ENCODE data around the gene PSMG3. TPM values are rescaled to one million over a fixed set of nuclear protein-coding genes. Genes with fewer than 3 reads are reported as not detected.

PSMG3 gene
- total RNA-seq, 1 experiment from 2014 or later, result 63.0 TPM

- H3K4me1 ChIP-seq (ENCODE audit: insufficient read depth, low read length), result no peaks in the 10 kb centered on the region
- H3K23ac ChIP-seq (ENCODE audit: insufficient read length, low read depth, low read length), result no peak overlapping the region
- no peak overlapping the region for H2BK5ac ChIP-seq (ENCODE audit: insufficient read length, low read length)
- H3K9ac ChIP-seq (ENCODE audit: extremely low read depth, insufficient read length, low read length), result no peak overlapping the region
- no peak overlapping the region for H2AFZ ChIP-seq (ENCODE audit: low read length)
- no peak overlapping the region for H2BK15ac ChIP-seq (ENCODE audit: low read depth, low read length)
- no peak overlapping the region for H2BK12ac ChIP-seq (ENCODE audit: insufficient read length, low read depth, low read length)
- no peaks in the 10 kb centered on the region for H3K23me2 ChIP-seq (ENCODE audit: insufficient read length, low read depth, low read length, poor library complexity, severe bottlenecking)
- H3K79me1 ChIP-seq (ENCODE audit: insufficient read depth, low read depth, low read length, poor library complexity, severe bottlenecking), result no peaks in the 10 kb centered on the region
- no peak overlapping the region for H2BK20ac ChIP-seq (ENCODE audit: low read depth, low read length, poor library complexity, severe bottlenecking)
- no peak overlapping the region for H3K4me2 ChIP-seq (ENCODE audit: insufficient read depth, insufficient read length, low read length)
- no peak overlapping the region for H3T11ph ChIP-seq (ENCODE audit: low read length)
- no peaks in the 10 kb centered on the region for H3K9me3 Mint-ChIP-seq
- H3K27ac ChIP-seq (ENCODE audit: insufficient read length, low read depth, low read length), result no peak overlapping the region
- no peaks in the 10 kb centered on the region for H3K27me3 ChIP-seq (ENCODE audit: insufficient read depth, low read length)
- H2BK120ac ChIP-seq (ENCODE audit: low read depth, low read length, poor library complexity, severe bottlenecking), result no peak overlapping the region
- no peak for DNase-seq
- no peaks in the 10 kb centered on the region for H3K27me3 Mint-ChIP-seq (ENCODE audit: low read depth)
- no peak overlapping the region for H3K18ac ChIP-seq (ENCODE audit: insufficient read length, low read depth, low read length)
- no peak overlapping the region for H3K56ac ChIP-seq (ENCODE audit: insufficient read length, low read depth, low read length)
- H2AK5ac ChIP-seq (ENCODE audit: insufficient read length, low read length), result no peak overlapping the region
- H3K27ac Mint-ChIP-seq, result peak overlapping the region in 2 of 3 experiments; percentile 71 to 74; a peak in 2 of 7 replicates
- no peaks in the 10 kb centered on the region for H3K9me3 ChIP-seq (ENCODE audit: control insufficient read depth, low read depth, low read length)
- H4K5ac ChIP-seq (ENCODE audit: insufficient read length, low read depth, low read length), result no peak overlapping the region
- H3K79me2 ChIP-seq (ENCODE audit: insufficient read depth, low read length), result no peaks in the 10 kb centered on the region
- TF ChIP-seq CTCF (conservative IDR thresholded peaks at IDR 0.05), result no peak
- H4K8ac ChIP-seq (replicated peaks; ENCODE audit: insufficient read length, low read depth, low read length), result no peak overlapping the region
- no peak overlapping the region for H3K4me3 Mint-ChIP-seq
- H4K91ac ChIP-seq (ENCODE audit: insufficient read length, low read depth, low read length), result no peak overlapping the region
- WGBS (ENCODE audit: extremely low coverage, insufficient read length, low lambda C conversion rate), result no CpG with 5 or more reads among the region's 34 CpGs
- peaks cover 2 to 8% of the 10 kb centered on the region in 2 experiments for H3K4me1 Mint-ChIP-seq
- H3K36me3 Mint-ChIP-seq (ENCODE audit: insufficient read depth in 1 of 3, low read depth in 3 of 3), result peaks cover 2 to 11% (median 11%) of the 10 kb centered on the region in 3 experiments; a peak in 5 of 7 replicates
- no peak overlapping the region for H3K14ac ChIP-seq (ENCODE audit: insufficient read depth, low read length)
- no peak overlapping the region for H3K4ac ChIP-seq (ENCODE audit: low read depth, low read length)
- no peaks in the 10 kb centered on the region for H4K20me1 ChIP-seq (ENCODE audit: control insufficient read depth, insufficient read depth, insufficient read length)
These were observed 8.5 kb downstream of the PSMG3 start for GRCh38 chr7:1561036-1561940.

All from H9 (cell line).